D341Med (cell line): Measurements from ENCODE around the gene CLIC1.

Experiments used
- DNase-seq: peaks from one replicate; pipeline ENCODE4 v3.0.0; 2012; ENCODE audit warnings: low spot score

CLIC1 gene

DNA sequence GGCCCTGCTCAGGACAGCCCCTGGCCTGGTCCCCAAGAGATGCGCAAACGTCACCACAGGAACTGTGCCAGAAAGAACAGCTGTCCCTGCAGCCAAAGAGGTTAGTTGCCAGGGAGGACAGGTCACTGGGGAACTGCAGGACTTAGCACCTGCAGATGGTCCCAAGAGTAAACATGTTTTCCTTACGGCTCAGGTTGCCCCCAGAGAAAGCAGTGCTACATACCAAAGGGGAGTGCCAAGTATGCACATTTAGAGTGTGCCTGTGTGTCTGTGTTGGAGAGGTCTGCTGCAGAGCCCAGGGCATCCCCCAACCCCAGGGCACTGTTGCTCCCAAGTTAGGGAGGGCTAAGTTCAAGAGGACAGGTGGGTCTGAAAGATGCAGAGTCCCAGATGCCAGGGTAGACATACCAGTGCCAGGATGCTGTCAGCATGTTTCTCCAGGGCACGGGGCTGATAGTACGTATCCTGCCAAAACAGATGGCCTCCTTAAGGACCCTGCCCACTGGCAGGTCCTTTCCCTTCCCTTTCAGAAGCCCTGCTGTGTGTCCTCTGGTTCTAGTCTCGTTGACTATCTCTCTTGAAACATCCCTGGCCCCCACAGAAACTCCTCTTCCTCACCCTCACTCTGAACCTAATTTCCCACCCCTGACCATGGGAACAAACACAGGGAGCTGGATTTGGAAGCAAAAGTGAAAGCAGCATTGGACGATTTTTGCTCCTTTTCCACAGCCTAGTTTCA, 34.5 kb downstream of the CLIC1 start:
- DNase-seq: peak; percentile 71

- no peak for DNase-seq
Observed at GRCh38 chr6:31700740-31701401, 35.5 kb downstream of the CLIC1 start.

GRCh38 chr6:31697555-31697954, 38.8 kb downstream of the CLIC1 start:
- DNase-seq: no peak

DNA sequence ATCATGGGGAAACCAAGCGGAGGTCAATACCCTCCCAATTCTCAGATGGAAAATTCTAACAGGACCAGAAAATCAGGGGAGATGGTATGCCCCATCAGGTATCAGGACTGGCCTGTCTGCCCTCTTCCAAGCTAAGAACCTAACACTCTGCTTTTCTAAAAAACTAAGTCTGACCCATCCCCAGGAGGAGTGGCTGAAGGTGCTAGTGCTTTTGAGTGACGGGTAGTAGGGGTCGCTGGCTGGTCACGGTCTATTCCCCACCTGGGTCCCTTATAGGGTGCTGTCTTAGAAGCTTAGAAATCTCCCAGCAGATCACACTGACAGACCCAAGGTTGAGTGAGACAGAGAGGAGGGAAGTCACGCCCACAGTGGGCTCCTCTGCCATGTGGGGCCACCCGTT, 42.8 kb downstream of the CLIC1 start:
- no peak for DNase-seq

- DNase-seq: no peak
Observed at GRCh38 chr6:31692886-31693285, 43.4 kb downstream of the CLIC1 start.

DNA sequence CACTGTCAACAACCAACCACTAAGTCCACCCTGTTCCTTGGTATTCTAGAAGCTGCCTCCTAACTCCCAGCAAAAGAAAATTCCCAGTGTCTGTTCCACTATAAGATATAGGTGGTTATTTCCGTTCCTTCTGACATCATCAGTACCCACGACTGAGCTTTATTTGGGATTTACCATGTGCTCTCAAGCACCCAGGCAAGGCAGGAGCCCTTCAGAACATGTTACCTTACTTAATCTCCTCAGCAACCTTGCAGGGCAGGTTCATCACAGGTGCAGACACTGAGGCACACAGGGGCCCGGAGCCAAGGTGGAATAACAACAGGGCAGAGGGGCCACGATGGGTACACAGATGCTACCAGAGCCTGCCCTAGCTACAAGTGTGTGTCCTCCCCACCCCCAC, 44.0 kb downstream of the CLIC1 start:
- DNase-seq: no peak

GRCh38 chr6:31691564-31692108, 44.7 kb downstream of the CLIC1 start:
- DNase-seq: no peak

GRCh38 chr6:31691078-31691463, 45.3 kb downstream of the CLIC1 start:
- DNase-seq: no peak

- DNase-seq: no peak
Observed at GRCh38 chr6:31690231-31691077, 45.9 kb downstream of the CLIC1 start.

- DNase-seq: no peak
Observed at GRCh38 chr6:31689249-31690110, 46.9 kb downstream of the CLIC1 start.

- no peak for DNase-seq
Observed at GRCh38 chr6:31687860-31688693, 48.3 kb downstream of the CLIC1 start.

- DNase-seq: no peak
Observed at GRCh38 chr6:31687321-31687720, 49.0 kb downstream of the CLIC1 start.

DNA sequence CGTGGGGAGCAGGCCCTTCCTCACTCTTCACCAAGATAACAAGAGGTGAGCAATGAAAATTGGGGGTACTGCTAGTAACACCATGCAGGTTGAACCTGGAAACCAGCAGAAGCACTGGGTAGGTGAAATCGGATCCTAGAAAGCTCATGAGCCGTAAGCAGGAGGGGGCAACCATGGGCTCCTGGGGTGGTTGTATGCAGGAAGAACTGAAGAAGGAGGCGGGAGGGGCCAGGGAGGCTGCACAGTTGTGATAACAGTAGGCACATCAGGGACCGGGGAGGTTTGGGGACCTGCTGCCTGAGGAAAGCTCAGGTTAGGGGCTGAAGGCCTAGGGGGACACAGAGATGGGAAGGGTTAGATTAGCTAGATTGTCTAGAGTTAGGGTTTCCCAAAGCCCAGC, 49.8 kb downstream of the CLIC1 start:
- DNase-seq: no peak

GRCh38 chr6:31683591-31683990, 52.7 kb downstream of the CLIC1 start:
- DNase-seq: no peak

DNA sequence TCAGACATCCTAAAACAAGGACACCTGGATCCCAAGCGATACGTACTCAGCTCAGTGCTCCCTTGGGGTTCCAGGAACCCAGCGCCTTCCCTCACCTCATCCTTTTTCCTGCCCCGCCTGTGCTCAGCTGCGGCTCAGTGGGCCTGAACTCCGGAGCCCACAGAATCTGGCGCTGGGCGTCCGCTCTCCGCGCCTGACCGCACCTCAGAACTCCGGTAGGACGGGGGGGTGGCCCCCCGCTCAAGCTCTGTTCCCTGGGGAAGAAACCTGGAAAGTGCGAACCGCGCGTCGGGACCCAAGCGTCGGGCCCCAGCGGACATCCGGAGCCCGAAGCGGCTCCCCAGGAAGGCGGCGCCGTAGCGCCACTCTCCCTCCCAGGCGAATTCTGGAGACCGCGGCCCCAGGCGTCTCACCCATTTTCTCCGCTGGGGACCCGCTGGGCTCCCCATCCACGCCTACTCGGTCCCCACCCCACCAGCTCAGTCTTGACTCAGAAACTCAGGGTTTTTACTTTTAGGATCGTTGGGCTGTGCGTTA, 55.1 kb downstream of the CLIC1 start:
- DNase-seq: peak; percentile 46
